ENCODE measurements around the gene MMP17.

GRCh38 chr12:131783915-131784541 is 44.2 kb upstream of the MMP17 start:
- TF ChIP-seq POLR2A (IDR thresholded peaks at IDR 0.05; ENCODE audit: low read depth, low read length) (no peak), POU2F2 (IDR thresholded peaks at IDR 0.05; ENCODE audit: low read depth, low read length) (0 out of 2 replicates have a peak, but pooled peaks have one; percentile 39), POLR2AphosphoS5 (IDR thresholded peaks at IDR 0.05; ENCODE audit: low read depth, low read length) (no peak), TAF1 (IDR thresholded peaks at IDR 0.05; ENCODE audit: low read depth, low read length) (no peak), PAX5 (IDR thresholded peaks at IDR 0.05; ENCODE audit: insufficient read depth, low read length, severe bottlenecking) (no peak)

Data from GM12891 (cell line).